Prostate gland (tissue), 2 donors: ENCODE measurements around the gene CDH13.

Experiments
- POLR2A ChIP-seq: fragments of 450-650 bp; IDR thresholded peaks from one replicate; pipeline ENCODE4 v1.6.1; 2016; ENCODE audit warnings: antibody characterized with exemption, mild to moderate bottlenecking
- POLR2AphosphoS5 ChIP-seq: sonication (generic); formaldehyde crosslinking; IDR thresholded peaks from one replicate; pipeline ENCODE4 v1.6.1; 2017; ENCODE audit warnings: antibody characterized with exemption
- TF ChIP-seq, protein P1 (sequence below), 4 experiments: fragments of 200-600 bp in 2 of 4; fragments of 450-650 bp in 2 of 4; sonication (generic) in 2 of 4; IDR thresholded peaks; 1 replicate in 3 of 4; 2 replicates in 1 of 4; pipeline ENCODE4 v1.5.1; 2016 to 2019; ENCODE audit warnings: antibody characterized with exemption in 4 of 4, mild to moderate bottlenecking in 2 of 4, moderate library complexity in 2 of 4

DNA sequence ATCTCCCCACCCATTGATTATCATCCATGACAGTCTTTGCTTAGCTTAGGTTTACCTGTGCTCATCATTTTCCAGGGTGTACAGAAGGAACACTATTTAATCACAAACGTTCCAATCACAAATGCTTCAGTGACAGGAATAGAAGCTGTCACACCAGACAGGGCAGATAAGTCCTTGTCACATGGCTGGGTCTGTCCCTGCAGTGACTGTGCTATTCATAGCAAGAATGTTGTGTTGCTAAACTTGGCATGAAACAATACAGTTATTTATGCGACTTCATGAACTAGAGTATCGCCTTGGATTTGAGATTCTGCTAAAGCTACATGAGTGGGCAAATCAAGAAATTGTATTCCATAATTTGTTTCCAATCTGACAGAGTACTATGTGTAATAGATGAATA lies 108.4 kb downstream of the CDH13 start:
- TF ChIP-seq, protein P1, sequence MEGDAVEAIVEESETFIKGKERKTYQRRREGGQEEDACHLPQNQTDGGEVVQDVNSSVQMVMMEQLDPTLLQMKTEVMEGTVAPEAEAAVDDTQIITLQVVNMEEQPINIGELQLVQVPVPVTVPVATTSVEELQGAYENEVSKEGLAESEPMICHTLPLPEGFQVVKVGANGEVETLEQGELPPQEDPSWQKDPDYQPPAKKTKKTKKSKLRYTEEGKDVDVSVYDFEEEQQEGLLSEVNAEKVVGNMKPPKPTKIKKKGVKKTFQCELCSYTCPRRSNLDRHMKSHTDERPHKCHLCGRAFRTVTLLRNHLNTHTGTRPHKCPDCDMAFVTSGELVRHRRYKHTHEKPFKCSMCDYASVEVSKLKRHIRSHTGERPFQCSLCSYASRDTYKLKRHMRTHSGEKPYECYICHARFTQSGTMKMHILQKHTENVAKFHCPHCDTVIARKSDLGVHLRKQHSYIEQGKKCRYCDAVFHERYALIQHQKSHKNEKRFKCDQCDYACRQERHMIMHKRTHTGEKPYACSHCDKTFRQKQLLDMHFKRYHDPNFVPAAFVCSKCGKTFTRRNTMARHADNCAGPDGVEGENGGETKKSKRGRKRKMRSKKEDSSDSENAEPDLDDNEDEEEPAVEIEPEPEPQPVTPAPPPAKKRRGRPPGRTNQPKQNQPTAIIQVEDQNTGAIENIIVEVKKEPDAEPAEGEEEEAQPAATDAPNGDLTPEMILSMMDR (IDR thresholded peaks at IDR 0.05), result no peak
- TF ChIP-seq POLR2AphosphoS5 (no peak), POLR2A (no peak)
